Measurements from ENCODE around the gene TM6SF1.
"Not testable (repeated sequence)": the region's sequence is repeated elsewhere in the genome, so short reads cannot be mapped to it uniquely, and the experiment has no call there.

The TM6SF1 gene

GRCh38 chr15:83118968-83119367 lies 11.5 kb downstream of the TM6SF1 start:
- no peak for DNase-seq

- no peak for DNase-seq
Measured at GRCh38 chr15:83119968-83120581, 12.6 kb downstream of the TM6SF1 start.

- DNase-seq = no peak
Measured at GRCh38 chr15:83123529-83123928, 16.1 kb downstream of the TM6SF1 start.

GRCh38 chr15:83127547-83128150 lies 20.2 kb downstream of the TM6SF1 start:
- DNase-seq = no peak

GRCh38 chr15:83129791-83130190 lies 22.3 kb downstream of the TM6SF1 start:
- DNase-seq = no peak

- DNase-seq = no peak
Measured at GRCh38 chr15:83132861-83133523, 25.5 kb downstream of the TM6SF1 start.

GRCh38 chr15:83142151-83142550 lies 34.7 kb downstream of the TM6SF1 start:
- not testable (repeated sequence) for DNase-seq

- no peak for DNase-seq
Measured at GRCh38 chr15:83144771-83145170, 37.3 kb downstream of the TM6SF1 start.

- no peak for DNase-seq
Measured at GRCh38 chr15:83153288-83153687, 45.8 kb downstream of the TM6SF1 start.

- no peak for DNase-seq
Measured at GRCh38 chr15:83155942-83156341, 48.5 kb downstream of the TM6SF1 start.

- no peak for DNase-seq
Measured at GRCh38 chr15:83158393-83158792, 50.9 kb downstream of the TM6SF1 start.

GRCh38 chr15:83160741-83161140 lies 53.3 kb downstream of the TM6SF1 start:
- no peak for DNase-seq

GRCh38 chr15:83163032-83163431 lies 55.6 kb downstream of the TM6SF1 start:
- no peak for DNase-seq

GRCh38 chr15:83164111-83164770 lies 56.8 kb downstream of the TM6SF1 start:
- no peak for DNase-seq

- no peak for DNase-seq
Measured at GRCh38 chr15:83164771-83165404, 57.4 kb downstream of the TM6SF1 start.

GRCh38 chr15:83166218-83166617 lies 58.8 kb downstream of the TM6SF1 start:
- DNase-seq = no peak

GRCh38 chr15:83166830-83167229 lies 59.4 kb downstream of the TM6SF1 start:
- DNase-seq = no peak

GRCh38 chr15:83169576-83169975 lies 62.1 kb downstream of the TM6SF1 start:
- not testable (repeated sequence) for DNase-seq

- DNase-seq = no peak
Measured at GRCh38 chr15:83170474-83171165, 63.2 kb downstream of the TM6SF1 start.

GRCh38 chr15:83174891-83175290 lies 67.4 kb downstream of the TM6SF1 start:
- DNase-seq = no peak

GRCh38 chr15:83178390-83178789 lies 70.9 kb downstream of the TM6SF1 start:
- DNase-seq = no peak

- no peak for DNase-seq
Measured at GRCh38 chr15:83178869-83179325, 71.5 kb downstream of the TM6SF1 start.

GRCh38 chr15:83185561-83185960 lies 78.1 kb downstream of the TM6SF1 start:
- DNase-seq = no peak

Data from activated gamma-delta T cell (primary cell).